HG03139 (cell line): ENCODE results near the gene CFAP45.
"Not testable (repeated sequence)": the region's sequence is repeated elsewhere in the genome, so short reads cannot be mapped to it uniquely, and the experiment has no call there.

Source experiments
- ATAC-seq: cut with Tn5 transposase; IDR thresholded peaks from one replicate; pipeline ENCODE4 v1.9.1; 2021; ENCODE audit not compliant: unreplicated experiment

Gene CFAP45

GRCh38 chr1:159911326-159912070 lies 11.5 kb upstream of the CFAP45 start:
- ATAC-seq = no peak

- no peak for ATAC-seq
Observed at GRCh38 chr1:159908031-159908940, 8.3 kb upstream of the CFAP45 start.

- no peak for ATAC-seq
Observed at GRCh38 chr1:159906960-159907359, 7.0 kb upstream of the CFAP45 start.

- ATAC-seq = not testable (repeated sequence)
Observed at GRCh38 chr1:159904036-159904435, 4.1 kb upstream of the CFAP45 start.

GRCh38 chr1:159902541-159902940 lies 2.6 kb upstream of the CFAP45 start:
- ATAC-seq = no peak

- no peak for ATAC-seq
Observed at GRCh38 chr1:159900755-159901360, 893 bp upstream of the CFAP45 start.

- ATAC-seq = not testable (repeated sequence)
Observed at GRCh38 chr1:159899634-159900033, 331 bp downstream of the CFAP45 start.

GRCh38 chr1:159898527-159898926 lies 1.4 kb downstream of the CFAP45 start:
- ATAC-seq = no peak

- no peak for ATAC-seq
Observed at GRCh38 chr1:159897962-159898361, 2.0 kb downstream of the CFAP45 start.

GRCh38 chr1:159896546-159896930 lies 3.4 kb downstream of the CFAP45 start:
- no peak for ATAC-seq

- ATAC-seq = no peak
Observed at GRCh38 chr1:159895836-159896545, 4.0 kb downstream of the CFAP45 start.

GRCh38 chr1:159895286-159895685 lies 4.7 kb downstream of the CFAP45 start:
- no peak for ATAC-seq

- ATAC-seq = no peak
Observed at GRCh38 chr1:159892944-159893343, 7.0 kb downstream of the CFAP45 start.

GRCh38 chr1:159891275-159892157 lies 8.4 kb downstream of the CFAP45 start:
- peak; percentile 61 for ATAC-seq

- no peak for ATAC-seq
Observed at GRCh38 chr1:159890390-159890789, 9.6 kb downstream of the CFAP45 start.

- peak; percentile 95 for ATAC-seq
Observed at GRCh38 chr1:159889821-159890252, 10.1 kb downstream of the CFAP45 start.

- ATAC-seq = no peak
Observed at GRCh38 chr1:159889202-159889601, 10.8 kb downstream of the CFAP45 start.

- no peak for ATAC-seq
Observed at GRCh38 chr1:159884296-159884695, 15.7 kb downstream of the CFAP45 start.

GRCh38 chr1:159883134-159883533 lies 16.8 kb downstream of the CFAP45 start:
- ATAC-seq = no peak

GRCh38 chr1:159882527-159882862 lies 17.5 kb downstream of the CFAP45 start:
- ATAC-seq = no peak
